Measurements from ENCODE around the gene CDH23. TPM values are rescaled to one million over a fixed set of nuclear protein-coding genes. Genes with fewer than 3 reads are reported as not detected.

CDH23 gene
- total and polyA plus RNA-seq, 9 of the 15 experiments (the other 6 are each of a cell fraction or from before 2014, with no cell fraction given): 0.18 to 1.2 (median 0.47) TPM

DNA sequence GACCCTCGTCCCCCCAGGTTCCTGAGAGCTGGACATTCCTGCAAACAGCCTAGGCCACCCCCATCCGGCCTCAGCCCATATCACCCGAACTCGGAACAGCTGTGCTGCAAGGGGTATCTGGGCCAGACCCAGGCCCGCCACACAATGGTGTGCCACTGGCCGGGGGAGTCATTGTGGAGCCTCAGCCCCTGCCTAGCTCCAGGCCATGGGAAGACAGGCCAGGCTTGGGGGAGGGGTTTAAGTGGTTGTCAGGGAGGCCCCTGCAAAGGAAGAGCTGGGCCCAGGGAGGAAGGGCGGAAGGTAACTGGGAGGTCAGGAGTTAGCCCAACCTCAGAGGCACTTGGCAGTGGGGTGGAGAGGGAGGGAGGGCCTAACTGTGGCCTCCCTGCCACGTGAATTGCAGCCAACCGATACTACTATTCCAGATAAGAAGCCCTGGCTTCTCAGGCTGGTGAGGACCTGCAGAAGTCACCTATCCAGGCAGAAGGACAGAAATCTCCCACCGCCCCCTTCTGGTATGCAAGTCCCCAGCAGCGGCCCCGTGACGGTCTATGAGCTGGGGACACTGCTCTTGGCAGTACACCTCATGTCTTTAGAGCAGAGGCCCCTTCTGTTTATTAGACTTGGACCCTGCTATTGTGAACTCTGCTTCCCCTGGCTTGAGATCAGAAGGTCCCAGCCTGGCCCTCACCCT is 349.8 kb downstream of the CDH23 start (continued):
- TF ChIP-seq, protein P1, sequence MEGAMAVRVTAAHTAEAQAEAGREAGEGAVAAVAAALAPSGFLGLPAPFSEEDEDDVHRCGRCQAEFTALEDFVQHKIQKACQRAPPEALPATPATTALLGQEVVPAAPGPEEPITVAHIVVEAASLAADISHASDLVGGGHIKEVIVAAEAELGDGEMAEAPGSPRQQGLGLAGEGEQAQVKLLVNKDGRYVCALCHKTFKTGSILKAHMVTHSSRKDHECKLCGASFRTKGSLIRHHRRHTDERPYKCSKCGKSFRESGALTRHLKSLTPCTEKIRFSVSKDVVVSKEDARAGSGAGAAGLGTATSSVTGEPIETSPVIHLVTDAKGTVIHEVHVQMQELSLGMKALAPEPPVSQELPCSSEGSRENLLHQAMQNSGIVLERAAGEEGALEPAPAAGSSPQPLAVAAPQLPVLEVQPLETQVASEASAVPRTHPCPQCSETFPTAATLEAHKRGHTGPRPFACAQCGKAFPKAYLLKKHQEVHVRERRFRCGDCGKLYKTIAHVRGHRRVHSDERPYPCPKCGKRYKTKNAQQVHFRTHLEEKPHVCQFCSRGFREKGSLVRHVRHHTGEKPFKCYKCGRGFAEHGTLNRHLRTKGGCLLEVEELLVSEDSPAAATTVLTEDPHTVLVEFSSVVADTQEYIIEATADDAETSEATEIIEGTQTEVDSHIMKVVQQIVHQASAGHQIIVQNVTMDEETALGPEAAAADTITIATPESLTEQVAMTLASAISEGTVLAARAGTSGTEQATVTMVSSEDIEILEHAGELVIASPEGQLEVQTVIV (CRISPR knock-in tag; IDR thresholded peaks at IDR 0.05; ENCODE audit: borderline replicate concordance): no peak
- TF ChIP-seq NCOR1 (IDR thresholded peaks at IDR 0.05) (peak; percentile 55), SRSF3 (IDR thresholded peaks at IDR 0.05; ENCODE audit: insufficient read depth, low read length) (no peak), ZNF354B (CRISPR knock-in tag; IDR thresholded peaks at IDR 0.05) (no peak), MCM2 (IDR thresholded peaks at IDR 0.05; ENCODE audit: low read depth) (no peak), MAFK (IDR thresholded peaks at IDR 0.05; ENCODE audit: low read length) (no peak), KLF13 (tag; IDR thresholded peaks at IDR 0.05; ENCODE audit: borderline replicate concordance, low read depth) (no peak), MCM3 (IDR thresholded peaks at IDR 0.05) (no peak)
- TF ChIP-seq, protein P2, sequence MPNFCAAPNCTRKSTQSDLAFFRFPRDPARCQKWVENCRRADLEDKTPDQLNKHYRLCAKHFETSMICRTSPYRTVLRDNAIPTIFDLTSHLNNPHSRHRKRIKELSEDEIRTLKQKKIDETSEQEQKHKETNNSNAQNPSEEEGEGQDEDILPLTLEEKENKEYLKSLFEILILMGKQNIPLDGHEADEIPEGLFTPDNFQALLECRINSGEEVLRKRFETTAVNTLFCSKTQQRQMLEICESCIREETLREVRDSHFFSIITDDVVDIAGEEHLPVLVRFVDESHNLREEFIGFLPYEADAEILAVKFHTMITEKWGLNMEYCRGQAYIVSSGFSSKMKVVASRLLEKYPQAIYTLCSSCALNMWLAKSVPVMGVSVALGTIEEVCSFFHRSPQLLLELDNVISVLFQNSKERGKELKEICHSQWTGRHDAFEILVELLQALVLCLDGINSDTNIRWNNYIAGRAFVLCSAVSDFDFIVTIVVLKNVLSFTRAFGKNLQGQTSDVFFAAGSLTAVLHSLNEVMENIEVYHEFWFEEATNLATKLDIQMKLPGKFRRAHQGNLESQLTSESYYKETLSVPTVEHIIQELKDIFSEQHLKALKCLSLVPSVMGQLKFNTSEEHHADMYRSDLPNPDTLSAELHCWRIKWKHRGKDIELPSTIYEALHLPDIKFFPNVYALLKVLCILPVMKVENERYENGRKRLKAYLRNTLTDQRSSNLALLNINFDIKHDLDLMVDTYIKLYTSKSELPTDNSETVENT (CRISPR knock-in tag; IDR thresholded peaks at IDR 0.05): no peak
- TF ChIP-seq, protein P3, sequence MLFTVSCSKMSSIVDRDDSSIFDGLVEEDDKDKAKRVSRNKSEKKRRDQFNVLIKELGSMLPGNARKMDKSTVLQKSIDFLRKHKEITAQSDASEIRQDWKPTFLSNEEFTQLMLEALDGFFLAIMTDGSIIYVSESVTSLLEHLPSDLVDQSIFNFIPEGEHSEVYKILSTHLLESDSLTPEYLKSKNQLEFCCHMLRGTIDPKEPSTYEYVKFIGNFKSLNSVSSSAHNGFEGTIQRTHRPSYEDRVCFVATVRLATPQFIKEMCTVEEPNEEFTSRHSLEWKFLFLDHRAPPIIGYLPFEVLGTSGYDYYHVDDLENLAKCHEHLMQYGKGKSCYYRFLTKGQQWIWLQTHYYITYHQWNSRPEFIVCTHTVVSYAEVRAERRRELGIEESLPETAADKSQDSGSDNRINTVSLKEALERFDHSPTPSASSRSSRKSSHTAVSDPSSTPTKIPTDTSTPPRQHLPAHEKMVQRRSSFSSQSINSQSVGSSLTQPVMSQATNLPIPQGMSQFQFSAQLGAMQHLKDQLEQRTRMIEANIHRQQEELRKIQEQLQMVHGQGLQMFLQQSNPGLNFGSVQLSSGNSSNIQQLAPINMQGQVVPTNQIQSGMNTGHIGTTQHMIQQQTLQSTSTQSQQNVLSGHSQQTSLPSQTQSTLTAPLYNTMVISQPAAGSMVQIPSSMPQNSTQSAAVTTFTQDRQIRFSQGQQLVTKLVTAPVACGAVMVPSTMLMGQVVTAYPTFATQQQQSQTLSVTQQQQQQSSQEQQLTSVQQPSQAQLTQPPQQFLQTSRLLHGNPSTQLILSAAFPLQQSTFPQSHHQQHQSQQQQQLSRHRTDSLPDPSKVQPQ (CRISPR knock-in tag; IDR thresholded peaks at IDR 0.05; ENCODE audit: borderline replicate concordance): 0 out of 2 replicates have a peak, but pooled peaks have one; percentile 12
- TF ChIP-seq, protein P4, sequence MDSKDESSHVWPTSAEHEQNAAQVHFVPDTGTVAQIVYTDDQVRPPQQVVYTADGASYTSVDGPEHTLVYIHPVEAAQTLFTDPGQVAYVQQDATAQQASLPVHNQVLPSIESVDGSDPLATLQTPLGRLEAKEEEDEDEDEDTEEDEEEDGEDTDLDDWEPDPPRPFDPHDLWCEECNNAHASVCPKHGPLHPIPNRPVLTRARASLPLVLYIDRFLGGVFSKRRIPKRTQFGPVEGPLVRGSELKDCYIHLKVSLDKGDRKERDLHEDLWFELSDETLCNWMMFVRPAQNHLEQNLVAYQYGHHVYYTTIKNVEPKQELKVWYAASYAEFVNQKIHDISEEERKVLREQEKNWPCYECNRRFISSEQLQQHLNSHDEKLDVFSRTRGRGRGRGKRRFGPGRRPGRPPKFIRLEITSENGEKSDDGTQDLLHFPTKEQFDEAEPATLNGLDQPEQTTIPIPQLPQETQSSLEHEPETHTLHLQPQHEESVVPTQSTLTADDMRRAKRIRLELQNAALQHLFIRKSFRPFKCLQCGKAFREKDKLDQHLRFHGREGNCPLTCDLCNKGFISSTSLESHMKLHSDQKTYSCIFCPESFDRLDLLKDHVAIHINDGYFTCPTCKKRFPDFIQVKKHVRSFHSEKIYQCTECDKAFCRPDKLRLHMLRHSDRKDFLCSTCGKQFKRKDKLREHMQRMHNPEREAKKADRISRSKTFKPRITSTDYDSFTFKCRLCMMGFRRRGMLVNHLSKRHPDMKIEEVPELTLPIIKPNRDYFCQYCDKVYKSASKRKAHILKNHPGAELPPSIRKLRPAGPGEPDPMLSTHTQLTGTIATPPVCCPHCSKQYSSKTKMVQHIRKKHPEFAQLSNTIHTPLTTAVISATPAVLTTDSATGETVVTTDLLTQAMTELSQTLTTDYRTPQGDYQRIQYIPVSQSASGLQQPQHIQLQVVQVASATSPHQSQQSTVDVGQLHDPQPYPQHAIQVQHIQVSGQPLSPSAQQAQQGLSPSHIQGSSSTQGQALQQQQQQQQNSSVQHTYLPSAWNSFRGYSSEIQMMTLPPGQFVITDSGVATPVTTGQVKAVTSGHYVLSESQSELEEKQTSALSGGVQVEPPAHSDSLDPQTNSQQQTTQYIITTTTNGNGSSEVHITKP (IDR thresholded peaks at IDR 0.05; ENCODE audit: partially characterized antibody): peak; percentile 62
- TF ChIP-seq, protein P5, sequence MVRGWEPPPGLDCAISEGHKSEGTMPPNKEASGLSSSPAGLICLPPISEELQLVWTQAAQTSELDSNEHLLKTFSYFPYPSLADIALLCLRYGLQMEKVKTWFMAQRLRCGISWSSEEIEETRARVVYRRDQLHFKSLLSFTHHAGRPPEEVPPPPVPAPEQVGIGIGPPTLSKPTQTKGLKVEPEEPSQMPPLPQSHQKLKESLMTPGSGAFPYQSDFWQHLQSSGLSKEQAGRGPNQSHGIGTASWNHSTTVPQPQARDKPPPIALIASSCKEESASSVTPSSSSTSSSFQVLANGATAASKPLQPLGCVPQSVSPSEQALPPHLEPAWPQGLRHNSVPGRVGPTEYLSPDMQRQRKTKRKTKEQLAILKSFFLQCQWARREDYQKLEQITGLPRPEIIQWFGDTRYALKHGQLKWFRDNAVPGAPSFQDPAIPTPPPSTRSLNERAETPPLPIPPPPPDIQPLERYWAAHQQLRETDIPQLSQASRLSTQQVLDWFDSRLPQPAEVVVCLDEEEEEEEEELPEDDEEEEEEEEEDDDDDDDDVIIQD (CRISPR knock-in tag; IDR thresholded peaks at IDR 0.05): no peak
